Measurements from ENCODE around the gene CD74.

DNA sequence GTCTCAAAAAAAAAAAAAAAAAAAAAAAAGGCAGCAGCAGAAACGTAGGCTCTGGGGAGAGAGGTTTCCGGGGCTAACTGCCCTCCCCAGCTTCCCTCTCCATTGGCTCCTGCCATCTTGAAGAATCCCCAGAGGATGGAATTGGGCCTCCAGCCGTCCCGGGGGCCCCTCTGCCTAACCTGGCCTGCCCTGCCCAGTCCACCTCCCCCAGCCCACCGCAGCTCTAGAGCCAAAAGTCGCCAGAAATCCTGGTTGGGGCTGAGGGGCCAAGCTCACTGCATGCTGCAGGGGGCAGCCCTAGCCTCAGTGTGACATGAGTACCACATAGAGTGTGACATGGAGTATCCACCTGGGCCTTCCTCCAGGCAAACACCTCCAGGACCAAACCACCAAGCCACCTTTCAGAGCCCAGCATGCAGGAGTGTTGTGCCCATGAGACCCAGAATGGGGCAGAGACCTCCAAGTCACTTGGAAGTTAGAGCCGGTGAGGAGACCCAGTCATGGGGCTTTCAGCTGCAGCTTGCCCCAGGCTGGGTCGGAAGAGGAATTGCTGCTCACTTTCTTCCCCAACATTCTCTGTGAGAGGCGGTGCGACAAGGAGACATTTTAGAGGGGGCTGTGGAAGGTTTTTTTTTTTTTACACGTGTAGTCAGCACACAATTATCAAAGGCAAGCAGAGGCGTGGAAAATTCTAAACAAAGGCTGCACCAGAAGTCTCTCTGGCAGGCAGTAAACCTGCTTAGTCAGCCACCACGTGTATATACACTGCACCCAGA, 17.6 kb downstream of the CD74 start:
- TF ChIP-seq MAFK (IDR thresholded peaks at IDR 0.05; ENCODE audit: low read depth, low read length) (no peak), POLR2A (IDR thresholded peaks at IDR 0.05; ENCODE audit: low read depth, low read length) (no peak)
